ENCODE results near the gene PRRG1.

PRRG1 gene

DNA sequence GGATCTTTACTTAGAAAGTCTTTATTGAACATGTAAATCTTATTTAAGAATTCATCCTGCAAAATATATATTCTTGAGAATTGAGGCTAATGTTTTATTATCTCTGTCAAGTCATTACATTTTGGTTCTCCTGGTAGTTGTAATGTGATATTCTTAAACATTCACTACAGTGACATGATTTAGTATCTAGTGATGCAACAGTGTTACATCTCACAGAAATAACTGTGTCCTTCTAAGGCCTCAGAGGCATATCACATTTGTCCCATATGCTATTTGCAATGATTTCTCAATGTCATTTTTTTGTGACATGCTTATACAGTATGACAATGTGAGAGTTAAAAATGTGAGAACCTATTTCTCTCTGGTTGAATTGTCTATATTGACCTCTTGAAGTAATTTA is 34.1 kb downstream of the PRRG1 start:
- H3K4me3 ChIP-seq (ENCODE audit: low read depth, low read length), result no peak overlapping the region
- no peak for DNase-seq (ENCODE audit: low read depth, low spot score)
- ChIA-PET POLR2A (no interaction called here), CTCF (interaction anchor here (1.5 kb wide), 1 partner anchor 12 kb away, joined by 3 read pairs; no protein-coding TSS in a partner anchor)
- TF ChIP-seq, protein P1, sequence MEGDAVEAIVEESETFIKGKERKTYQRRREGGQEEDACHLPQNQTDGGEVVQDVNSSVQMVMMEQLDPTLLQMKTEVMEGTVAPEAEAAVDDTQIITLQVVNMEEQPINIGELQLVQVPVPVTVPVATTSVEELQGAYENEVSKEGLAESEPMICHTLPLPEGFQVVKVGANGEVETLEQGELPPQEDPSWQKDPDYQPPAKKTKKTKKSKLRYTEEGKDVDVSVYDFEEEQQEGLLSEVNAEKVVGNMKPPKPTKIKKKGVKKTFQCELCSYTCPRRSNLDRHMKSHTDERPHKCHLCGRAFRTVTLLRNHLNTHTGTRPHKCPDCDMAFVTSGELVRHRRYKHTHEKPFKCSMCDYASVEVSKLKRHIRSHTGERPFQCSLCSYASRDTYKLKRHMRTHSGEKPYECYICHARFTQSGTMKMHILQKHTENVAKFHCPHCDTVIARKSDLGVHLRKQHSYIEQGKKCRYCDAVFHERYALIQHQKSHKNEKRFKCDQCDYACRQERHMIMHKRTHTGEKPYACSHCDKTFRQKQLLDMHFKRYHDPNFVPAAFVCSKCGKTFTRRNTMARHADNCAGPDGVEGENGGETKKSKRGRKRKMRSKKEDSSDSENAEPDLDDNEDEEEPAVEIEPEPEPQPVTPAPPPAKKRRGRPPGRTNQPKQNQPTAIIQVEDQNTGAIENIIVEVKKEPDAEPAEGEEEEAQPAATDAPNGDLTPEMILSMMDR (IDR thresholded peaks at IDR 0.05; ENCODE audit: insufficient read depth, low read length, missing control alignments), result no peak

DNA sequence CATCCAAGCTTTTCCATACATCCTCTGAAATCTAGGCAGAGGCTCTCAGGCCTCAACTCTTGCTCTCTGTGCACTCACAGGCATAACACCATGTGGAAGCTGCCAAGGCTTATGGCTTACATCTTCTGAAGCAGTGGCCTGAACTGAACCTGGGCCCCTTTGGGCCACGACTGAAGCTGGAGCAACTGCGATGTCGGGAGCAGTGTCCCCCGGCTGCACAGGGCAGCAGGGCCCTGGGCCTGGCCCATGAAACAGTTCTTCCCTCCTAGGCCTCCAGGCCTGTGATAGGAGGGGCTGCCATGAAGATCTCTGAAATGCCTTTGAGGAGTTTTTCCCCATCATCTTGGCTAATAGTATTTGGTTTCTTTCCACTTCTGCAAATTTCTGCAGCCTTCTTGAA is 39.2 kb downstream of the PRRG1 start:
- H3K4me3 ChIP-seq (ENCODE audit: low read depth, low read length), result no peak overlapping the region
- ChIA-PET CTCF (no interaction called here), POLR2A (no interaction called here)
- no peak for DNase-seq (ENCODE audit: low read depth, low spot score)
- TF ChIP-seq, protein P1 (IDR thresholded peaks at IDR 0.05; ENCODE audit: insufficient read depth, low read length, missing control alignments), result no peak

DNA sequence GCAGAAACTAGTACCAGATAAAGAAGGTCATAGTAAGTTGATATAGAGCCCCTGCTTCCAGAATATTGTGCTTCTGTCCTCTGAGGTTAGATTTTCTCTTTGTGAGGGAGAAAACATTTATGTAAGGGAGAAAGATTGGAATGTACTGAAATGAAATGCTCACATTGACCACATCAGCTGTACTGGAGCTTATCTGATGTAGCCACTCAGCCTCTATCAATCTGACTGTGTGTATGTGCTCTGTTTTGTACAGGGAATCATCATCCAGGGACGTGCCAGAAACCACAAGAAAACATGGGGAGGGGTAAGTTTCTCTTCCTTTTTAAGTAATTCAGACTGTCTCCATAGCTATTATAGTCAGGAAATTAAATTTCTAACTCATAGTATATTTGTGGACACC is 56.8 kb downstream of the PRRG1 start:
- DNase-seq (ENCODE audit: low read depth, low spot score), result peak; percentile 44
- TF ChIP-seq, protein P1 (IDR thresholded peaks at IDR 0.05; ENCODE audit: insufficient read depth, low read length, missing control alignments), result no peak
- H3K4me3 ChIP-seq (ENCODE audit: low read depth, low read length), result no peak overlapping the region
- ChIA-PET CTCF (no interaction called here), POLR2A (no interaction called here)

DNA sequence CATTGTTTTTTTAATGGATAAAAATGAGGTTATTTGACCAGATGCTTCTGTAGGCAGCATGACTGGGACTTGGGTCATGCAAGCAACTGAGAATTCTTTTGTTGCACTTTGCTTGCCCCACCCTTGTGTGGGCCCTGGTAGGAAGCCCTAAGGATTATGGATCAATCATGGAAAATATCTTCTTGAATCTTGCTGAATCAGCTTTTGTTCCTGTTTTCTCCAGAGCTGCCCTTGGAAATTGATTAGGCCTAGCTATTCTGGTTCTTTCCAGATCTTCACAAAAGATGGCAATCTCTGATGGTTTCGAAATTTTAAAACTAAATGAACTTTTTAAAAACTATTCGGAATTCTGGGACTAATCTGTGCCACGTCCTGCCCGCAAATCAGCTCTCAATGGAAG is 58.6 kb downstream of the PRRG1 start:
- ChIA-PET POLR2A (no interaction called here), CTCF (no interaction called here)
- no peak for DNase-seq (ENCODE audit: low read depth, low spot score)
- no peak overlapping the region for H3K4me3 ChIP-seq (ENCODE audit: low read depth, low read length)
- TF ChIP-seq, protein P1 (IDR thresholded peaks at IDR 0.05; ENCODE audit: insufficient read depth, low read length, missing control alignments), result no peak

DNA sequence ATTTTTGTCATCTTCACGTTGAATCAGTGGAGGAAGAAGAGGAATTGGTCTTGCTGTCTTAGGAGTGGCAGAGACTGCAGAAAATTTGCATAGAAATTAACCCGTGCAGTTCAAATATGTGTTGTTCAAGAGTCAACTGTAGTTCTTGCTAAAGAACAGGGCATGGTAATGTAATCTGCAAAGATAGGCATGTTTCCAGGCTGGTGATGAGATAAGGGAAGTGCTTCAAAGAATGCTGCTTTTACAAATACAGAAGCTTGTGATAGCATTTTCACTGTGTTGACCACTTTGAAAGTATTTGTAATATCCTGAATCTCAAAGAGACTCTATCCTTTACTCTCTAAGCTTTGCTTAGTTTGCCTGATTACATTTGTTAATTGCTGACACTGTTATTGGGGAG is 60.1 kb downstream of the PRRG1 start:
- CTCF ChIA-PET, result no interaction called here
- no peak for DNase-seq (ENCODE audit: low read depth, low spot score)
- POLR2A ChIA-PET, result no interaction called here
- no peak overlapping the region for H3K4me3 ChIP-seq (ENCODE audit: low read depth, low read length)
- TF ChIP-seq, protein P1 (IDR thresholded peaks at IDR 0.05; ENCODE audit: insufficient read depth, low read length, missing control alignments), result no peak

DNA sequence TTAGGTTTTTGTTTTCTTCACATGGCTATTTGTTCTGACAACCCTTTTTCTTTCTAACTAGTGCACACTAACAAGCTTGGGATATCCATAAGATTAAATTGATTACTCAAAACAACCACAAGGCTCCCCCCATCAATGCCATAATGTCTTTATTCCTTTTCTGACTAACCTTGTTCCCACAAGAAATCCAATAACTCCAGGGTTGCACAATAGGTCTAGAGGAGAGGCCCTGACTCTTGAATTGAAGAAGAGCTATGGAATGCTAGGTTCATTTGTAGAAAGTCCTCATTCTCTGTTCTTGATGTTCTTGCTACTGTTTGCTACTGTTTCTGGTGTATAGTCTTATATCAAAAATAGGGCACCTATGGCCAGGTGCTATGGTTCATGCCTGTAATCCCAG is 71.0 kb downstream of the PRRG1 start:
- DNase-seq (ENCODE audit: low read depth, low spot score), result no peak
- POLR2A ChIA-PET, result no interaction called here

More for the DNA sequence above, 71.0 kb downstream of the PRRG1 start:
- H3K4me3 ChIP-seq (ENCODE audit: low read depth, low read length), result no peak overlapping the region
- CTCF ChIA-PET, result no interaction called here
- TF ChIP-seq, protein P1 (IDR thresholded peaks at IDR 0.05; ENCODE audit: insufficient read depth, low read length, missing control alignments), result no peak

Measured in AG04449 (cell line).